NCI-H748 (cell line): ENCODE results near the gene RAD21L1.
A peak's percentile ranks its signal among the peaks of the same experiment; 100 is the strongest.

Source experiments
- DNase-seq: peaks from one replicate; lab custom pipeline; 2025; ENCODE audit not compliant: unreplicated experiment; lab: John Stamatoyannopoulos, UW

Gene RAD21L1

GRCh38 chr20:1293641-1294379 lies 68.0 kb downstream of the RAD21L1 start:
- no peak for DNase-seq

DNA sequence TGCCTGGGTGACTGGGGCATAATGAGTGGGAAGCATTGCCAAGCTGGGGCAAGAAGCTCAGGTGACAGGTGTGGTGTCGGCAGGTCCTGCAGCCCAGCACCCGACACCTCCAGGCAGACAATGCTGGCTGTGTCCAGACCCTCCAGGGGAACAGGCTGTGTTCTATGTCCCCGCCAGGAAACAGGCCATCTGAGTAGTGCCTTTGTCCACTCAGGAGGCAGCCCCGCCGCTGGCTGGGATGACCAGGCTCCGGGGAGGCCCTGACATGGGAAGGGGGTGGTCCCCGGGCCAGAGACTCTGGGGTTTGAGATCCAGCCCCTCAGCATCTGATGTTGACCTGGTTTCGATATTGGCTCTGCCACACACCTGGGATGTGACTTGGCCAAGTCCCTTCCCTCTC lies 68.7 kb downstream of the RAD21L1 start:
- DNase-seq, result no peak

DNA sequence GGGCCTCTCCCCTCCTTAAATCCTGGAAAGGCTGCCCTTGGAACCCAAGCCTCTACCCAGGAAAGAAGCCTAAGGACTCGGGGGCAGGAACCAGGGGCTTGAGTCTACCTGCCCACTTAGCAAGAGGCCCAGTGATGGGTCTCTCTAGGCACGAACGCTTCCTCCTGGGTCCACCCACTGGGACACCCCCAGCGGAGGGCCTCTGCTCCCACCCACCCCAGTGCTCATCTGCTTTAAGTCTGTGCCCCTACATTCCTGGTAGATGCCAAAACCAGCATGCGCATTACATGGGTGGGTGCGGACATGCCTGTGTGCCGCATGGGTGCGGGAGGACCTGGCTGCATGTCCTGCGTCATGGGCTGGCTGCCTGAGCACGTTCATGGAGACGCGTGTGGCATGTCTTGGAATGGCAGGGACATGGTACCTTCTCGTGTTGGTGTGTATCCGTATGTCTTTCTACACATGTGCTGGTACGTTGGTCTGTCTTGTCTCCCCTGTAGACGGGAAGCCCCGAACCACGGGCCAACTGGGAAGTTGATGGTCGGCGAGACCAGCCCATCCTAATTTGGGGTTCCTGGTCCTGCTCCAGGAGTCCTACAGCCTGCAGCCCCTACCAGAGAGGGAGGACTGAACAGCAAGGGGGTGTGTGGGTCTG lies 69.6 kb downstream of the RAD21L1 start:
- no peak for DNase-seq

DNA sequence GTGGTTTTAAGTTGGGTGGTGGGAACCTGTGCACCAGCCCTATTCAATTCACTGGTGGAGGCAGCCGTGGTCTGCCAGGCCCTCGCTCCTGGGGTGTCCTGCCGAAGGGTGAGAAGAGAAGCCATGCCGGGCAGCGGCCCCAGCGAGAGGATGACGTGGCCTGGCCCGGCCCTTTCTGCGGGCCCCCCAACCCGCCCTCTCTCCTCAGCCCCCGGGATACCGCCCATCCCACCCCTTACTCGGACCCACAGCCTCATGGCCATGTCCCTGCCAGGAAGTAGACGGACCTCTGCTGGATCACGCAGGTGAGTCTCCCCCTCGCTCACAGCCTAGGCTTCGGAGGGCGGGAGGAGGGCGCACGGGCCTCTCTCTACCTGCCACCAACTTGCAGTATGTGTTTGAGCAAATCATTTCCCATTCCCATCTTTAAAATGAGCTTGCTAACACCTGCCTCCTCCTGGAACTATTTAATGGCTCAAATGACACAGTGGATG lies 70.3 kb downstream of the RAD21L1 start:
- DNase-seq, result no peak

DNA sequence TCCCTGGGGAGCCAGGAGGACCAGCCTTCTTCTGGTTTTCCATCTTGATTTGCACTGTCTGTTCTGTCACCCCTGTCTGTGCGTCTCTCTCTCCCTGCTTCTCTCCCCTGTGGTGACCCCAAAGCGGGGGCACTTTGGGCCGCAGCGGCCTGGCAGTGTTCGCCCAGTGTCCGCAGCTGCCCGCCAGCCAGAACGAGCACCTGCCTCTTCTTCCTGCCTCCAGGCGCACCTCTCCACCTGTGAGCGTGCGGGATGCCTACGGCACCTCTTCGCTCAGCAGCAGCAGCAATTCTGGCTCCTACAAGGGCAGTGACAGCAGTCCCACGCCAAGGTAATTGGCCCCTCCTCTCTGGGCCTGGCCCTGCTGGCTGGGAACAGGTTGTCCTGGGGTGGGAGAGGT lies 71.1 kb downstream of the RAD21L1 start:
- DNase-seq, result no peak

- no peak for DNase-seq
Observed at GRCh38 chr20:1297486-1297885, 71.6 kb downstream of the RAD21L1 start.

- no peak for DNase-seq
Observed at GRCh38 chr20:1298166-1298565, 72.3 kb downstream of the RAD21L1 start.

DNA sequence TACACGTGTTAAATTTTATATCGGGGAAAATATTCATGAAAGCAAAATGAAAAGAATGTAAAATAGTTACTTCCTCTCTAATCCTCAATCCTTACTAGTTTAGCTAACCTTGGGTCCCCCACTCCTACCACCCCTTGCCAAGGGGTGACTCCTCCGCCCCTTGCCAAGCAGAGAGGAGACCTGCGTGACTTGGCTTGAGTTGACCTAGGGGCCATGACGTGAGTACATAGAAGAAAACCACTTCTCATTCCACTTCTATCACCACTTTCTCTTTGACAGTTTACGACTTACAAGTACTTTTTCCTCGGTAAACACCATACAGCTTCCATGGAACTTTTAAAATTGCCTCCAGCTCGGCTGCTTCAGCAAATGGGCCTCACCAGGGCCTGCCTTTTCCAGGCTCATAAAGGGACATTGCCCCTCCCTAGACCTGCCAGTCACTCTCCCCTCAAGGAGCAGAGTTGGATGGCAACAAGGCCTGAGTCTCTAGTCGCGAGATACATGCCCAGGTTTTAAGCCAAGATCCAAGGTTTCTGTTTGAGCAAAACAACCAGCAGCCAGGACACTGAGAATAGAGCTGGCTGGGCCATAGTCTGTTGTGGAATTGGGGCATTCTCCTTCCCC lies 73.2 kb downstream of the RAD21L1 start:
- no peak for DNase-seq

DNA sequence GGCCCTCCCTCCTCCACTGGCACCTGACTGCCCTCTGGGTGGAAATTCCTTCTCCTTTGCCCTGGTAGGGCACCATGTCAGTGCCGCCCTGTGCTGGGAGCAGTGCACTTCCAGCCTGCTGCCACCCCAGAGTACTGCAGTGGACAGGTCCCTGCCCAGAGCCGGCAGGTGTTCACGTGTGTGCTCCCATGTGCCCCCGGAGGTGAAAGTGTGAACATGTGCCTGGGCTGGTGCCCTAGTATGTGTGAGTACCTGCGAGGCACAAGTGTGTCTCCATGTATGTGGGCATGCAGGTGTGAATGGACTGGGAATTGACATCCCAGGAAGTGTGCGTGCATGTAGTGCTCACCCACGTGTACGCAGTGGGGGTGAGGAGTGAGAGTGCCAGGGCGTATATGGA lies 73.7 kb downstream of the RAD21L1 start:
- DNase-seq, result peak; percentile 23

GRCh38 chr20:1300083-1300840 lies 74.4 kb downstream of the RAD21L1 start:
- DNase-seq, result no peak

DNA sequence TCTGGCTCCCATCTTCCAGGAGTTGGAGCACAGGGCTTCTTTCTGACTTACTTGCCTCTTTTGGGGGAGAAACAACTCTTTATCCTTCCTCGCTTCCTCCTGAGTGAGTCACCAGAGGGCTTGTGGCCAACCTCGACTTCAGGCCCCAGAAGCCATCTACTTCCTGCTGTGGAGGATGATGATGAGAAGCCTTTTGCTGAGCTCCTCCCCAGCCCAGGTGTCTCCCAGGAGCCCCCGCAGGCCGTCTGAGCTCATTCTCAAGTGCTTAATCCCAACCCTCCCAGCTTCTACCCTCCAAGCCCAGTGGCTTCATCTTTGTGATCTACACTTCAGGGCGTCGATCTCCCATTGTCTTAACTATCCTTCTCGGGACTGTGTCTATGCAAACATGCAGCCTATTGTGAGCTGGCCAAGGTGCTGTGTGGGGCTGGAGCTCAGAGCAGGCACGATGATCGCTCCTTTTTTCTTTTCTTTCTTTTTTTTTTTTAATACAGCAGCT lies 75.2 kb downstream of the RAD21L1 start:
- no peak for DNase-seq

DNA sequence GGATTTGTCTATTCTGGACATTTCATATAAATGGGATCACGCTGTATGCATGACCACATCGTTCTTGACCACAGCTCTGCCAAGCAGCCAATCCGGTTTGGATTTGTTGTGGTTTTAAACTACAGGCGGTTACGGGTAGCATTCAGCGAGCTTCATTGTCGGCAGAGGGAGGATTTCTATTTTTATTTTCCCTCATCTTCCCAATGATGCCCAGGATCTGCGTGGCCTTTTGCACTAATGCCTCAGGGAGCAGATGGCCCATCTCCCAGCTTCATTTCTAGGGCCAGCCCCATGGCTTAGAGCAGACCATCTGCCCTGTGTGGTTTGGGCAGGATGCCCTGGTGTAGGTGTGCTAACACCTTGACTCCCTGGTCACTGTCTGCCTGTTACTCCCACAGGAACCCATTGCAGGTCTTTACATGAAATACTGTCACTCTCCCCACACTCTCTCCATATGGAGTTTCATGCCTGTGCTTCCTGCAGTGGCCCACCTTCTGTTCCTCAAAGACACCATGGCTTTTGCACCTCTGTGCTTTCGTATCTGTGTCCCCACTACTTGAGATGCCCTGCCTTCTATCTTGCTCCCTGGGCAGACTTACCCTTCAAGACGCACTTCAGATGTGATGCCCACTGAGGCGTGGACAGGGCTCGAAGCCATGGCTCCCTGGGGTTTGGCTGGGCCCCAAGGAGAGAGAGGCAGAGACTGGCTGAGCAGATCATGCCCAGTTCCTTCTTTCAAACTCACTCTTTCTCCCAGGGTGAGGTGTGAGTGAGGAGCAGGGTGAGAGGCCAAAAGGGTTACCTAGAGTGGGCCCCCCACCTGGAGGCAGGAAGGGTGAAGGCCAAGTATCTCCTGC lies 77.1 kb downstream of the RAD21L1 start:
- DNase-seq, result peak; percentile 29

- no peak for DNase-seq
Observed at GRCh38 chr20:1304710-1305515, 79.1 kb downstream of the RAD21L1 start.
